PC-3 (cell line): ENCODE data around the gene MMP14. TPM values are rescaled to one million over a fixed set of nuclear protein-coding genes. Genes with fewer than 3 reads are reported as not detected.

Source experiments
- ATAC-seq: fragments of 200-7000 bp; cut with Tn5 transposase; 2 replicates; pipeline ENCODE4 v1.9.1; 2020; ENCODE audit warnings: mild to moderate bottlenecking, moderate library complexity
- BruUV-seq: library from RNA; stranded (reverse); fragments of 400-500 nt; replicated peaks from 2 replicates; lab custom pipeline; 2021; lab: Mats Ljungman, UMichigan
- CTCF ChIA-PET: fragments of 300-600 bp; sonication (Branson Sonifier 250); formaldehyde crosslinking; loops from one replicate; lab custom pipeline; 2022; ENCODE audit warnings: antibody characterized with exemption; lab: Charles Lee
- POLR2A ChIA-PET: fragments of 300-600 bp; sonication (Branson Sonifier 250); formaldehyde crosslinking; loops from one replicate; lab custom pipeline; 2022; ENCODE audit warnings: antibody characterized with exemption; ENCODE audit not compliant: unreplicated experiment; lab: Charles Lee
- DNase-seq: peaks from one replicate; pipeline ENCODE4 v3.0.0-alpha.2; 2015
- H2AFZ ChIP-seq: fragments of 300-600 bp; sonication (generic); 2 replicates; pipeline ENCODE4 v1.6.0; 2016; ENCODE audit warnings: antibody characterized with exemption, low read length
- H3F3A ChIP-seq: fragments of 300-600 bp; sonication (generic); one replicate; pipeline ENCODE4 v1.6.0; 2017; ENCODE audit warnings: antibody characterized with exemption, low read length, control low read depth, mild to moderate bottlenecking; ENCODE audit not compliant: unreplicated experiment
- H3K27ac ChIP-seq: fragments of 300-600 bp; sonication (generic); 2 replicates; pipeline ENCODE4 v1.5.1; 2016; ENCODE audit warnings: mild to moderate bottlenecking, low read length
- H3K27me3 ChIP-seq: fragments of 300-600 bp; sonication (generic); 2 replicates; pipeline ENCODE4 v1.6.1; 2016; ENCODE audit warnings: low read length, mixed read lengths
- H3K36me3 ChIP-seq: fragments of 300-600 bp; sonication (generic); 2 replicates; pipeline ENCODE4 v1.6.1; 2016; ENCODE audit warnings: low read depth, mixed run types, low read length, mixed read lengths
- H3K4me1 ChIP-seq: fragments of 300-600 bp; sonication (generic); 2 replicates; pipeline ENCODE4 v1.5.1; 2016; ENCODE audit warnings: low read length; ENCODE audit not compliant: insufficient read depth
- H3K4me2 ChIP-seq: fragments of 300-600 bp; sonication (generic); 2 replicates; pipeline ENCODE4 v1.6.0; 2016; ENCODE audit warnings: low read length
- H3K4me3 ChIP-seq: fragments of 300-600 bp; sonication (generic); 2 replicates; pipeline ENCODE4 v1.5.1; 2016; ENCODE audit warnings: mild to moderate bottlenecking, low read length, mixed read lengths
- H3K79me2 ChIP-seq: fragments of 300-600 bp; sonication (generic); 2 replicates; pipeline ENCODE4 v1.6.1; 2017; ENCODE audit warnings: low read length, mixed read lengths
- H3K9ac ChIP-seq: fragments of 300-600 bp; sonication (generic); 2 replicates; pipeline ENCODE4 v1.6.0; 2016; ENCODE audit warnings: mild to moderate bottlenecking, low read length
- H3K9me2 ChIP-seq: fragments of 300-600 bp; sonication (generic); replicated peaks from 2 replicates; pipeline ENCODE4 v1.6.1; 2016; ENCODE audit warnings: mixed run types, low read length, mixed read lengths
- H3K9me3 ChIP-seq: fragments of 300-600 bp; sonication (generic); 2 replicates; pipeline ENCODE4 v1.6.1; 2016; ENCODE audit warnings: low read length, mixed read lengths
- H4K20me1 ChIP-seq: fragments of 300-600 bp; sonication (generic); 2 replicates; pipeline ENCODE4 v1.6.1; 2016; ENCODE audit warnings: low read length, mixed read lengths
- CTCF ChIP-seq: fragments of 300-600 bp; sonication (generic); conservative IDR thresholded peaks from 2 replicates; pipeline ENCODE4 v1.5.1; 2017; ENCODE audit warnings: antibody characterized with exemption, low read depth, mild to moderate bottlenecking, low read length
- EZH2 ChIP-seq: fragments of 300-600 bp; sonication (generic); IDR thresholded peaks from one replicate; pipeline ENCODE4 v1.6.1; 2017; ENCODE audit warnings: antibody characterized with exemption, mild to moderate bottlenecking, low read length; ENCODE audit not compliant: unreplicated experiment
- EZH2phosphoT487 ChIP-seq: fragments of 300-600 bp; sonication (generic); IDR thresholded peaks from 2 replicates; pipeline ENCODE4 v1.6.1; 2018; ENCODE audit warnings: mild to moderate bottlenecking, antibody characterized with exemption, low read length, borderline replicate concordance
- intact Hi-C: fragments of 100-400 bp; cut with micrococcal nuclease; formaldehyde crosslinking; loops from 2 replicates; pipeline ENCODE4 v1.9.0; 2023
- total RNA-seq: library from RNA; depleted of rRNA; stranded (reverse); fragments of >200 nt; gene quantifications from 2 replicates; pipeline ENCODE4 v1.2.3, GENCODE V29; 2014

The MMP14 gene
- total RNA-seq, 1 experiment from 2014 or later: 80.4 TPM

- Histone ChIP-seq H3K27me3 (no peaks in the 10 kb centered on the region), H3K36me3 (no peaks in the 10 kb centered on the region), H3K9me3 (no peaks in the 10 kb centered on the region), H4K20me1 (no peaks in the 10 kb centered on the region), H3K4me2 (no peak overlapping the region), H3K9me2 (no peaks in the 10 kb centered on the region), H2AFZ (no peak overlapping the region), H3K79me2 (no peaks in the 10 kb centered on the region), H3K4me1 (no peaks in the 10 kb centered on the region), H3K27ac (no peak overlapping the region), H3K4me3 (no peak overlapping the region), H3K9ac (no peak overlapping the region), H3F3A (no peaks in the 10 kb centered on the region)
- no peak for ATAC-seq
- CTCF ChIA-PET: no interaction called here
- intact Hi-C loops: no loop called here
- no peak for DNase-seq
- no peak for TF ChIP-seq EZH2phosphoT487
- TF ChIP-seq CTCF: no peak
- TF ChIP-seq EZH2: no peak
- BruUV-seq: no TSS peak
- POLR2A ChIA-PET: no interaction called here
Measured at GRCh38 chr14:22797017-22797917, 39.1 kb upstream of the MMP14 start.

- CTCF ChIA-PET: no interaction called here
- H3K4me1 ChIP-seq: no peaks in the 10 kb centered on the region
- intact Hi-C loops: no loop called here
- TF ChIP-seq EZH2phosphoT487 (no peak), EZH2 (no peak), CTCF (no peak)
- POLR2A ChIA-PET: no interaction called here
- no peaks in the 10 kb centered on the region for H3K27me3 ChIP-seq
- BruUV-seq: no TSS peak
- DNase-seq (no peak), ATAC-seq (no peak)
- no peak overlapping the region for H3K9ac ChIP-seq
- no peak overlapping the region for H3K27ac ChIP-seq
- no peaks in the 10 kb centered on the region for H3K9me3 ChIP-seq
- H3K79me2 ChIP-seq: no peaks in the 10 kb centered on the region
- H3K4me2 ChIP-seq: no peak overlapping the region
- no peaks in the 10 kb centered on the region for H3K9me2 ChIP-seq
- no peaks in the 10 kb centered on the region for H4K20me1 ChIP-seq
- no peaks in the 10 kb centered on the region for H3F3A ChIP-seq
- H3K36me3 ChIP-seq: no peaks in the 10 kb centered on the region
- H2AFZ ChIP-seq: no peak overlapping the region
- H3K4me3 ChIP-seq: no peak overlapping the region
Measured at GRCh38 chr14:22798528-22798927, 37.9 kb upstream of the MMP14 start.

GRCh38 chr14:22800346-22800745 lies 36.0 kb upstream of the MMP14 start:
- ATAC-seq (no peak), DNase-seq (no peak)
- Histone ChIP-seq H3F3A (no peaks in the 10 kb centered on the region), H3K36me3 (no peaks in the 10 kb centered on the region), H4K20me1 (no peaks in the 10 kb centered on the region), H3K79me2 (no peaks in the 10 kb centered on the region), H3K9me2 (no peaks in the 10 kb centered on the region), H3K9me3 (no peaks in the 10 kb centered on the region), H3K27ac (no peak overlapping the region), H3K27me3 (no peaks in the 10 kb centered on the region), H3K9ac (no peak overlapping the region), H3K4me3 (no peak overlapping the region), H3K4me2 (no peak overlapping the region), H2AFZ (no peak overlapping the region), H3K4me1 (no peaks in the 10 kb centered on the region)
- ChIA-PET POLR2A (no interaction called here), CTCF (no interaction called here)
- no TSS peak for BruUV-seq
- intact Hi-C loops: no loop called here
- TF ChIP-seq EZH2 (no peak), CTCF (no peak), EZH2phosphoT487 (no peak)
